Heart right ventricle (tissue), 16 donors: ENCODE results near the gene GPX8. TPM values are rescaled to one million over a fixed set of nuclear protein-coding genes. Genes with fewer than 3 reads are reported as not detected.

ENCODE experiments used
- ATAC-seq, 8 donors: fragments of 200-7000 bp; cut with Tn5 transposase; one replicate each; pipeline ENCODE4 v1.9.1; 2020; ENCODE audit warnings: mild to moderate bottlenecking in 8 of 8, moderate library complexity in 8 of 8, moderate number of reproducible peaks in 1 of 8
- DNase-seq, 2 donors: peaks; one replicate each; pipeline ENCODE4 v3.0.0-alpha.2; 2020
- H3K27ac ChIP-seq, 10 donors: fragments of 200-600 bp; sonication (generic) in 2 of 10; one replicate each; pipeline versions ENCODE4 v1.5.0 to v1.8.0; 2020 to 2022; ENCODE audit warnings: mild to moderate bottlenecking in 3 of 10
- H3K27me3 ChIP-seq, 7 donors: fragments of 200-600 bp; one replicate each; pipeline ENCODE4 v1.8.0; 2021 to 2022; ENCODE audit warnings: mild to moderate bottlenecking in 2 of 7
- H3K36me3 ChIP-seq, 9 donors: fragments of 200-600 bp; sonication (generic) in 1 of 9; one replicate each; pipeline versions ENCODE4 v1.5.0 to v1.8.0; 2020 to 2022; ENCODE audit warnings: mild to moderate bottlenecking in 2 of 9
- H3K4me1 ChIP-seq, 9 donors: fragments of 200-600 bp; sonication (generic) in 1 of 9; one replicate each; pipeline versions ENCODE4 v1.5.0 to v1.8.0; 2020 to 2022; ENCODE audit warnings: mild to moderate bottlenecking in 4 of 9
- H3K4me3 ChIP-seq, 10 donors: fragments of 200-600 bp; sonication (generic) in 2 of 10; one replicate each; pipeline versions ENCODE4 v1.5.0 to v1.8.0; 2020 to 2022; ENCODE audit warnings: mild to moderate bottlenecking in 7 of 10, moderate library complexity in 2 of 10
- H3K9me3 ChIP-seq, 11 donors: fragments of 200-600 bp in 10 of 11; sonication (generic) in 2 of 11; one replicate each; pipeline versions ENCODE4 v1.5.0 to v1.8.0; 2013 to 2022; ENCODE audit warnings: mild to moderate bottlenecking in 2 of 11, control low read depth in 1 of 11, moderate library complexity in 1 of 11
- WGBS, 2 donors: extraction: QIAGEN DNeasy Blood & Tissue Kit; methylation state at CpG; one replicate each; pipeline ENCODE4 v1.1.7; 2013; ENCODE audit warnings: inconsistent platforms in 1 of 2; 5-methylcytosine and 5-hydroxymethylcytosine counted together
- intact Hi-C, 10 donors: fragments of 100-400 bp; cut with DNase I; formaldehyde crosslinking; loops; one replicate each; pipeline versions ENCODE4 v1.11.1 to v1.14.2; 2022
- polyA plus RNA-seq, 2 donors: library from polyadenylated mRNA; stranded (reverse); fragments of 200-250 nt; gene quantifications; one replicate each; pipeline ENCODE4 v1.2.3, GENCODE V29; 2013
- total RNA-seq, 10 donors: library from RNA; stranded (reverse); fragmentation: NEBNext Ultra II Directional in 3 of 10; extraction: Animal tissue kit (Norgen Biotek cat#: 25700) in 3 of 10; gene quantifications; one replicate each; pipeline versions ENCODE4 v1.2.1 to v1.2.4, GENCODE V29; 2021 to 2023
- TF ChIP-seq, protein P1 (sequence below), 9 donors: fragments of 200-600 bp; sonication (generic) in 2 of 9; IDR thresholded peaks; one replicate each; pipeline versions ENCODE4 v1.5.0 to v1.8.0; 2021 to 2022; ENCODE audit warnings: antibody characterized with exemption in 9 of 9, mild to moderate bottlenecking in 5 of 9, moderate library complexity in 1 of 9
- donor health status: Arrhythmogenic right ventricular cardiomyopathy.
- donor health status: ischemic (EF 13 %, LVEDD 7.1; RV severe dilation, severe dysfunction).
- donor health status: healthy with polysubstance abuse.
- donor health status: DM: no; HTN: yes; CAD: no.
- donor health status: DM: no; HTN: no; CAD: no.
- donor health status: ischemic (EF 25% LVEDD 6.9; RV normal size, moderate dysfunction).
- donor health status: ischemic (EF 25% LVEDD 5.7; RV mildly dilated, moderate dysfunction).
- donor health status: healthy.
- donor health status: DM: yes; HTN: yes; CAD: no.
- donor health status: Ischemic cardiomyopathy.
- donor health status: ischemic (EF 35%, LVEDD 5.7; RV mildly dilated, moderate dysfunction).
- donor health status: nonischemic (EF 11% LVEDD 7.7; RV severe dilation, severe dysfunction).
- donor health status: DM: yes; HTN: yes; CAD: no.
- donor health status: PGD.
- donor health status: ischemic (EF 29% LVEDD 5.4; RV normal size, mild dysfunction).
- donor health status: nonischemic (EF 23%, LVEDD 6.1; RV moderate dilation, normal function).

GPX8 gene
- total and polyA plus RNA-seq, 12 donors, result 3.0 to 13.5 (median 6.0) TPM

DNA sequence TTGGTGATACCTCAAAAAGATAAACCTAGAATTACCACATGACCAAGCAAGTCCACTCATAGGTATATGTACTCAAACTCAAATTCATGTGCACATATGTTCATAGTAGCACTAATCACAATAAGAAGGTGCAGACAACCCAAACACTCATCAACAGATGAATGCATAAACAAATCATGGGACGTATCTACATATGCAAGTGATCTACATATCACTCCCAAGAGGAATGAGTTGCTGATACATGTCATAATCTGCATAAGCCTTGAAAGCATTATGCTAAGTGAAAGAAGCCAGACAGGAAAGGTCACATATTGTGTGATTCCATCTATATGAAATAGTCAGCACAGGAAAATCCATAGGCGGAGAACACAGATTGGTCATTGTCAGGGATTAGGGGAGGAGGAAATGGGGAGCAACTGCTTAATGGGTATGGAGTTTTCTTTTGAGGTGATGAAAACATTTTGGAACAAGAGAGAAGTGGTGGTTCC is 10.6 kb upstream of the GPX8 start:
- no peaks in the 10 kb centered on the region for H3K36me3 ChIP-seq
- H3K27me3 ChIP-seq, result peaks cover 0 to 39% (median 22%) of the 10 kb centered on the region in 7 donors
- intact Hi-C loops, result loop anchor here in 8 of 10 donors (2.0 to 10.0 kb wide), 6 partner anchors 202 to 245 kb away; no protein-coding TSS in a partner anchor
- ATAC-seq (no peak), DNase-seq (no peak)
- no peaks in the 10 kb centered on the region for H3K9me3 ChIP-seq
- no peak overlapping the region for H3K4me3 ChIP-seq
- TF ChIP-seq, protein P1, sequence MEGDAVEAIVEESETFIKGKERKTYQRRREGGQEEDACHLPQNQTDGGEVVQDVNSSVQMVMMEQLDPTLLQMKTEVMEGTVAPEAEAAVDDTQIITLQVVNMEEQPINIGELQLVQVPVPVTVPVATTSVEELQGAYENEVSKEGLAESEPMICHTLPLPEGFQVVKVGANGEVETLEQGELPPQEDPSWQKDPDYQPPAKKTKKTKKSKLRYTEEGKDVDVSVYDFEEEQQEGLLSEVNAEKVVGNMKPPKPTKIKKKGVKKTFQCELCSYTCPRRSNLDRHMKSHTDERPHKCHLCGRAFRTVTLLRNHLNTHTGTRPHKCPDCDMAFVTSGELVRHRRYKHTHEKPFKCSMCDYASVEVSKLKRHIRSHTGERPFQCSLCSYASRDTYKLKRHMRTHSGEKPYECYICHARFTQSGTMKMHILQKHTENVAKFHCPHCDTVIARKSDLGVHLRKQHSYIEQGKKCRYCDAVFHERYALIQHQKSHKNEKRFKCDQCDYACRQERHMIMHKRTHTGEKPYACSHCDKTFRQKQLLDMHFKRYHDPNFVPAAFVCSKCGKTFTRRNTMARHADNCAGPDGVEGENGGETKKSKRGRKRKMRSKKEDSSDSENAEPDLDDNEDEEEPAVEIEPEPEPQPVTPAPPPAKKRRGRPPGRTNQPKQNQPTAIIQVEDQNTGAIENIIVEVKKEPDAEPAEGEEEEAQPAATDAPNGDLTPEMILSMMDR (IDR thresholded peaks at IDR 0.05), result no peak
- H3K27ac ChIP-seq, result no peak overlapping the region
- H3K4me1 ChIP-seq, result peaks cover 0 to 7% (median 0%) of the 10 kb centered on the region in 9 donors
- 46 to 68% methylated on average over 2 of the region's 2 CpGs for WGBS, 2 donors

DNA sequence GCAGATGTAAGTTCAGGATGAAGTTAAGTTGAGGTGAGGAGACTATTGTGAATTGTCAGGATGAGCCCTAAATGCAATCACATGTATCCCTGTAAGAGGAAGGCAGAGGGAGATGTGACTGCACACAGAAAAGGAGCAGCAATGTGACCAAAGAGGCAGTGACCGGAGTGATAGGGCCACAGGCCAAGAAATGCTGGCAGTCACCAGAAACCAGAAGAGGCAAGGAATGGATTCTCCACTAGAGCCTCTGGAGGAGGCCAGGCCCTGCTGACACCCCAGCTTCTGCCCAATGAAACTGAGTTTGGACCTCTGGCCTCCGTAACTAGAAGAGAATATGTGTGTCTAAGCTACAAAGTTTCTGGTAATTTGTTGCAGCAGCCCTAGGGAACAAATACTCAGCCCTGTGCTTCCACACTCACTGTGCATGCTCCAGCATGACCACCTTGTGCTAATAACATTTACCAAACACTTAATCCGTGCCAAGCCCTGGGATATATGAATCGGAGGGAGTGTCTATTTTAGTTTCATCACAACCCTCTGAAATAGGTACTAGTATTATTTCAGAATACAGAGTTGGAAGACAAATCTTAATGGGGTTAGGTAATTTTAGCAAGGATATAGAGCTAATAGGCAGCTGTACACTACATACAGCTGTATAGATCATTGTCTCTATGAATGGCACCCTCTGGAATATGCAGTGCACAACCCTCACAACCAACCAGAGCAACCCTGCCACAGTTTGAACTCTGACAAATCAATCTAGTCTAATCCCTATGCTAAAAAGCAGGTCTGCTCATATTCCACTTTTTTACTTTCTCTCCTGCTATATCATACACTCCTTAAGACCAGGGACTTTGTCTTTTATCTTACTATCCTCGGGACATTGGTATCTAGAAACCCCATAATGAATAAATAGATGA is 7.8 kb upstream of the GPX8 start:
- DNase-seq, result no peak
- Histone ChIP-seq H3K27ac (no peak overlapping the region), H3K27me3 (peaks cover 0 to 26% (median 11%) of the 10 kb centered on the region in 7 donors), H3K4me1 (peaks cover 0 to 9% (median 0%) of the 10 kb centered on the region in 9 donors), H3K36me3 (no peaks in the 10 kb centered on the region), H3K4me3 (no peak overlapping the region), H3K9me3 (no peaks in the 10 kb centered on the region)
- 65 to 66% methylated on average over 5 of the region's 5 CpGs for WGBS, 2 donors
- intact Hi-C loops, result no loop called here
- TF ChIP-seq, protein P1 (IDR thresholded peaks at IDR 0.05), result no peak
- ATAC-seq, result no peak

DNA sequence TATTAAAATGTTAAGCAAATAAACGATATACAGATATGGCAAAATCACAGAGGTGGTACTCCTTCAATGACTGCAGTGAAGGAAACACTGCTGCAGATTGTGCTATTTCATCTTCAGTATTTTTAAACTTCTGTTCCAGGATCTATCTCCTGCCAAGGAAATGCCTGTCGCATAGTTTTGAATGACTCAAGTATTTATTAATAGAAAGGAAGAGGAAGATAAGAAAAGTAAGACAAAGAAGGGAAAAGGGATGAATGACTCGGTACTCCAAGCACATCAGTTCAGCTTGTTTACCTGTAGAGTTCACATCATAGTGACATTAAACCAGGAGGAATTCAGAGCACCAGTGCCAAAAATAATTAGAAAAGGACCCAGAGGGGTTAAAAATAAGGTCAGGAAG is 5.1 kb upstream of the GPX8 start:
- H3K27ac ChIP-seq, result no peak overlapping the region
- H3K36me3 ChIP-seq, result no peaks in the 10 kb centered on the region
- H3K4me3 ChIP-seq, result no peak overlapping the region
- DNase-seq (no peak), ATAC-seq (no peak)
- peaks cover 0 to 32% (median 9%) of the 10 kb centered on the region in 7 donors for H3K27me3 ChIP-seq
- 11 to 20% methylated on average over 3 of the region's 3 CpGs for WGBS, 2 donors
- intact Hi-C loops, result no loop called here
- peaks cover 0 to 12% (median 0%) of the 10 kb centered on the region in 9 donors for H3K4me1 ChIP-seq
- H3K9me3 ChIP-seq, result no peaks in the 10 kb centered on the region
- TF ChIP-seq, protein P1 (IDR thresholded peaks at IDR 0.05), result no peak

DNA sequence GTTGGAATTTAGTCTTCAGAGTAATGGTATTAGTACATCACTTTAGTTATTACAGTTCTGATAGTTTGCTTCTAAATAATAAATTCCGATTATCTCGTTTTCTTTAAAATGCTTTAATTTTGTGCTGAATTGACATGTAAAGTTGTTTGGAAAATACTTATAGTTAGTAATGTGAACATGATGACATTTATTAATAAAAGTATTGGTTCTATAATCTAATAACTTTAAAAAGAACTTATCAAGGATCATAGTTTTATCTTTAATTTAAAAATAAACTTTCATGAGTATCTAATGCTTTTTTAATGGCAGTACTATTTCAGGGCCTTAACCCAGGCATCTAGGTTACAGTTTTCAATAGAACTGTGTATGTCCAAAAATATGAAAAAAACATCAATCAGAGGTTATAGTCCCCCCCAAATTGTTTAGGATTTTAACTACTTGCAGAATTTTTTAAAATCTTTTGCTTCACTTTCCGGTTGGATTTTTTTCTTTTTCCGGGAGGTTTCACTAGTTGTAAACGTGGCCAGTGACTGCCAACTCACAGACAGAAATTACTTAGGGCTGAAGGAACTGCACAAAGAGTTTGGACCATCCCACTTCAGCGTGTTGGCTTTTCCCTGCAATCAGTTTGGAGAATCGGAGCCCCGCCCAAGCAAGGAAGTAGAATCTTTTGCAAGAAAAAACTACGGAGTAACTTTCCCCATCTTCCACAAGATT is 680 bp downstream of the GPX8 start:
- peak in 1 of 2 donors; percentile 53 for DNase-seq
- Histone ChIP-seq H3K27ac (peak overlapping the region in 7 of 10 donors; percentile 11 to 81 (median 59)), H3K4me1 (peaks cover 0 to 14% (median 5%) of the 10 kb centered on the region in 9 donors), H3K4me3 (peak overlapping the region in 9 of 10 donors; percentile 32 to 55 (median 51)), H3K9me3 (no peaks in the 10 kb centered on the region), H3K27me3 (peaks cover 0 to 13% (median 3%) of the 10 kb centered on the region in 7 donors), H3K36me3 (peaks cover 0 to 17% (median 0%) of the 10 kb centered on the region in 9 donors)
- ATAC-seq, result peak in 7 of 8 donors; percentile 72 to 88 (median 83)
- 4 to 7% methylated on average over 9 of the region's 9 CpGs for WGBS, 2 donors
- TF ChIP-seq, protein P1 (IDR thresholded peaks at IDR 0.05), result no peak
- intact Hi-C loops, result no loop called here
